GM21447 (cell line): ENCODE data around the gene ITPK1.
A peak's percentile ranks its signal among the peaks of the same experiment; 100 is the strongest.
"Not testable (repeated sequence)": the region's sequence is repeated elsewhere in the genome, so short reads cannot be mapped to it uniquely, and the experiment has no call there.

Experiments used
- ATAC-seq: cut with Tn5 transposase; IDR thresholded peaks from one replicate; pipeline ENCODE4 v1.9.1; 2021; ENCODE audit not compliant: unreplicated experiment

Gene ITPK1

GRCh38 chr14:93105856-93106255 is 9.9 kb downstream of the ITPK1 start:
- not testable (repeated sequence) for ATAC-seq

DNA sequence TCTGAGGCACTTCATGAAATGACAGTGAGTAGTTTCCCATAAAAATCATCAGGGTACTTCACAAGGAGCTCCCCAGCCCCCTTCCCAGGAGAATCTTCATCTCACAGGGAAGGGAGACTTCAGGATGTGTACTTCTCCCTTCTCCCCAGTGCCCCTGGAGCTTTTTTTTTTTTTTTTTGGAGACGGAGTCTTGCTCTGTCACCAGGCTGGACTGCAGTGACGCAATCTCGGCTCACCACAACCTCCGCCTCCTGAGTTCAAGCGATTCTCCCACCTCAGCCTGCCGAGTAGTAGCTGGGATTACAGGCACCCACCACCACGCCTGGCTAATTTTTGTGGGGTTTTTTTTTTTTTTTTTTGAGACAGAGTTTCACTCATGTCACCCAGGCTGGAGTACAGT is 10.4 kb downstream of the ITPK1 start:
- no peak for ATAC-seq

DNA sequence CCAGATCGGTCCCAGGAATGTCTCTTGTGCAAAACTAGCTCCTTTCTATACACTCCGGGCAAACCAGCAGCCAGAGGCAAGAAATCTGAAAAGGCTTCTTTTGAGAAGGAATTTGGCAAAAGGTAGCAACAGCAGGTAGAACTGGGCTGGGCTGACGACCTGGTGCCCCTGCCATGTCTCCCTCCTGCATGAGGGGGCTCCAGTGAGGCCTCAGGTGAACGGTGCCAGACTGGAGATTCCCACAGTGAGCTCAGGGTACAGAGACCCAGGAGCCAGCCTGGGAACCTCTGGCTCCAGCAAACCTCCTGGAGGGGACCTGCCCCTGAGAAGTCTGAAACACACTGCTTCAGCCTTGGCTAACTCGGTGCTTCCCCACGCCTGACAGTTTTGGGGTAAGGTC is 10.8 kb downstream of the ITPK1 start:
- no peak for ATAC-seq

- peak; percentile 95 for ATAC-seq
Observed at GRCh38 chr14:93103392-93104080, 12.2 kb downstream of the ITPK1 start.

DNA sequence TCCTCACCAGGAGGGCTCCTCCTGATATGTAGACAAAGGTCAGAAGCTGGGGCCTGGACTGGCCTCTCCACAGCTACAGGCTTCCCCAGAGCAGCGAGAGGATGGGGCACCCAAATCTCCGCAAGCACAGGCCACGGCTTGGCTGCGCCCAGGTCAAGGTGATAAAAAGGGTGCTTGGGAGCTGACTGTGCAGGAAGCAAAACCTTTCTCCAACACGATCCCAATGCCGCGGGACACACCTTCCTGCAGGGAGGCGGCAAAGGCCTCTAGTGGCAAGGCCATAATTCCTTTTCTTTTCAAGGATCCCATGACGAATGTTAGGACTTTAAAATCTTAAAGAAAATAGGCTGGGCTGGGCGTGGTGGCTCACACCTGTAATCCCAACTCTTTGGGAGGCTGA is 13.6 kb downstream of the ITPK1 start:
- no peak for ATAC-seq

DNA sequence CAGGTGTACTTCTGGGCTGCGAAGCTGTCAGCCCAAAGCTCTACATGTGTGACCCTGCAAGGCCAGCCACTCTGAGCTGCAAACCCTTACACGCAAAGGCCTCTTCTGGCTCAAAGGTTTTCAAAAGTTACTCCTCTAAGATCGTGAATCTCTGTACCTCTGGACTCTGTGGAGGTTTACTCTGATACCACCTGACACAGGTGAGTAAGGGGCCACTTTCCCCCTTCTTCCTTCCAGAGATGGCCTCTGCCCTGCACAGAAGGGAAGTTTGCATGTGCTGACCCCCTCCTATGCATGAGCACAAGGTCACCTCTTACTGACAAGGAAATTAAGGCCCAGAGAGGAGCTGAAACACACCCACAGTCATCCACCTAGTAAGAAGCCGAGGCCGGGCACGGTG is 14.5 kb downstream of the ITPK1 start:
- no peak for ATAC-seq

GRCh38 chr14:93100570-93100969 is 15.2 kb downstream of the ITPK1 start:
- no peak for ATAC-seq

- no peak for ATAC-seq
Observed at GRCh38 chr14:93100100-93100499, 15.6 kb downstream of the ITPK1 start.

DNA sequence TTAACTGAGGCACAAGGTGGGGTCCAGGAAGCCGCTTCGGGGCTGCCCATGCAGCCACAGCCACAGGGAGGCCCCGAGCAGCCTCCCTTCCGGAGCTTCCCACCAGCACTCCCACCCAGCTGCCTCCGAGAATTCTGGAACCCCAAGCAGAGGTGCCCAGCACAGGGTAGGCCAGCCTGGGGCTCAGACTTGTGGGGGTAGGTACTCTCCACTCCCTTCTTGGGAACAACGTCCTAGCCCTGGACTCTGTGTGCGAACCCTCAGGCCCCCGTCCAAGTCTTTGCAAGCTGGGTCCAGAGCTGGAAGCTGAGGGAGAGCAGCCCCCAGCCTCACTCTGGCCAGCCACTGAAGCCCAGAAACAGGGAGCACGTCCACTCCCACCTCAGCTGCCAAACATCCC is 16.1 kb downstream of the ITPK1 start:
- no peak for ATAC-seq

DNA sequence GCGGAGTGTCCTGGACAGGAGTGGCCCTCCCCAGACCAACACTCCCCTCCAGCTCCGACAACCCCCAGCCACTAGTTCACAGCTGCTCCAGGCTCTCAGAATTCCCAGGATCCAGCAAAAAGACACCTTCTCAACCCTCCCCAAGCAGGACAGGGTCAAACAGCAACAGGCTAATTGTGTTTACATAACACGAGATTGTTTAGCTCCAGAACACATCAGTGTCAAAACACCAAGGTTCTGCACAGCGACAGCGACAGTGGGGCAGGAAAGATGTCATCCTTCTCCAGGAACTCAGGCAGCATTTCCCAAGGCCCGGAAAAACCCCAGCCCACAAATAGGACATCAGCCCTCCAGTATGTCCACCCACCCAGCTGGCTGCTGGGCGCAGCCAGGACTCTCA is 16.5 kb downstream of the ITPK1 start:
- ATAC-seq = no peak

DNA sequence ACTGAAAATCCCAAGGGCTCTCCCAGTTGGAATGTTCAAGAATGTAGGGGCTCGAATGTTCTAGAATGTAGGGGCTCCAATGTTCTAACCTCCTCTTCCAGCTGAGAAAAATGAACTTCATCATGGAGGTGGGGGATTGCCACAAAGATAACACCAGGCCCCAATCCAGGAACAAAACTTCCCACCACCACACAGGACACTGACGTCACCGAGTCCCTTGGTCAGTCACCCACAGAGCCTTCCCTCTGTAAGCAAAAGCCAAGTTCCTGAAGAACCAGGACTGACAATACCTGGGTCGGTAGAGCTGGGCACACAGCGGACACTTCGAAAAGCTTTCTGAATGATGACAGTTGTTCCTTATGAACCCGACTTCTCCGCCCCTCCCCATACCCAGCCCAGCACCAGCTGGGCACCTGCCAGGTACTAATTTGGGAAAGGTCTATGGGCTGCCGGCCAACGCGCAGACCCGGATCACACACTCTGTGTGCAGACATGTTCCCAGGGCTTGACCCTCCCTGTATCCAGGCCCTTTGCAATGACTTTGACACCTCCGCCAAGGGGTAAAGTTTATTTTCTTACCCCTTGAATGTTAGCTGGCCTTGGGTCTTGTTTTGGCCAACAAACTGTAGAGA is 18.9 kb downstream of the ITPK1 start:
- no peak for ATAC-seq

DNA sequence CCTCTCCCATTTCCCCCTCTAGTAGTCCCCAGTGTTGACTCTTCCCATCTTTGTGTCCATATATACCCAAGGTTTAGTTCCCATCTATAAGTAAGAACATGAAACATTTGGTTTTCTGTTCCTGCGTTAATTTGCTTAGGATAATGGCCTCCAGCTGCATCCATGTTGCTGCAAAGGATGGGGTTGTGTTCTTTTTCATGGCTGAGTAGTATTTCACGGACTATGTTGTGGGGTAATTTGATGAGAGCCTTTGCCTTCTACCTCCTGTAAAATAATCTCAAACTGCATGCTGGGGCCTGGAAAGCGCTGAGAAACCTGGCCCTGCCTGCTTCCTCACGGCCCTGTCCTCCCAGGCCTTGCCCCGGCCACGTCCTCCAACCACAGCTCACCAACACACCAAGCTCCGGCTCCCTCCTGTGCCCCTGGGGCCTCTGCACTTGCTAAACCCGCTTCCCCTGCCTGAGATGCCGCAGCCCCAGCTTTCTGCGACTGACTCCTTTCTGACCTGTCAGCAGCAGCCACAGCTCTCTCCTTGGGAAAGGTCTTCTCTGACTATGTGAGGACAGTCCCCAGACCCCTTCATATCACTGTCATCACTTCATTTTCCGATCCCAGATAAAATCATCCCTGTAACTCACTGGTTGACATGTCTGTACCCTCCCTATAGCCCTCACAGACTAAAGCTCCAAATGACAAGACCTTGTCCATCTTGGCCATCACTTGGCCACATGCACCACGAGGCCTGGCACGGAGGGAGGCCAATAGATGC is 19.8 kb downstream of the ITPK1 start:
- no peak for ATAC-seq

- ATAC-seq = no peak
Observed at GRCh38 chr14:93094121-93094918, 21.4 kb downstream of the ITPK1 start.

DNA sequence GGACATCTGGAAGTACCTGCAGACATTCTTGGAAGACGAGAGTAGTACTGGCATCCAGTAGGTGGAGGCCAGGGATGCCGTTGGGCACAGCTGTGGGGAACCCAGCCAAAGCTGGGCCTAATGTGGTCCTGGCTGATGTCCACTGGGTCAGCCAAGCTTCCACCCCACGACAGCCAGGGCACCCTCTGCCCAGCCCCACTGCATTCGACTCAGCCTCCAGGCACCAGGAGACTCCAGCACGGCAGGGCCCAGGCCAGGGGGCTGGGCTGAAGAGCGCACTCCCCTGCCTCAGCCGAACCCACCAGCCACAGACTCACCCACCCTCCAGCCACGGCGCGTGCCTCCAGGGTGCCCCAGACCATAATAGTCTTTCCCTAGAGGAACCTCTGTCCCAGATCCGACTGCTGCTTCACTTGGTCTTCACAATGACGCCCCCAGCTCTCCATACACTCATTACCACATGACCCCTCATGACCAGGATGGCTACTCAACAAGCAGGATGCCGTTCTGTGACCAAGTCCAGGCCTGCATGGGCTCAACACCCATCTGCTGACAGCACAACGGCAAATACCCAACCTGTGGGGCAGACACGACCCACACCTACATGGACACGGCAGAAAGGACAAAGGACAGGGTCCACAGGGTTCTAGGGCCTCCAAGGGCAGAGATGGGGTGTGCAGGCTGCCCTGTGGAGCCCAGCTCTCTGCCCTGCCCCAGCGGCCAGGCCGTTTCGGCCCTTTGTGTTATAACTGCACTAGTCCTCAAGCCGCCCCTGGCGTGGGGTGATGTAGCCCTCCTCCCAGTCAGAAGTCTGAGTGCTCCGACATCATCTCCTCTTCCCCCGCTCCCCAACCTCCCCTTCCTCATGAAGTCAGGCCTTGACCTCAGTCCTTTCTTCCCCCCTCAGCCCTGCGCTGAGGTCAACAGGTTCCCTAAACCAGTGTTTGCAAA is 22.8 kb downstream of the ITPK1 start:
- no peak for ATAC-seq

DNA sequence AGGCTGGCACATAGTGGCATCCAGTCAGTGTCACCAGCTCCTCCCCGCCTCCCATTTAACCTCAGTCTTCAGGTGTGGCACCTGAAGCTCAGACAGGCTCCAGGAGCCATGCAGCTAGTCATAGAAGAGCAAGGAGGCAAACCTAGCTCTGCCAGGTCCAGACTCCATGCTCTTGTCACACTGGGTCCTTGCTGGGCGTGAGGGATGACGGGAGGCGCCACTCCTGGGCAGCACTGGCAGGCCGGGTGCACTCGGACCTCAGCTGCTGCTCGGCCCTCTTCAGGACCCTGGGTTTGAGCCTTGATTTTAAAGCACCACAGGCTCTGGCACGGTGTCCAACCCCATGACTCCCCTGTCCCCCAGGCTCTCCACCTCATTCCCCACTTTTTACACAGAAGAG is 24.1 kb downstream of the ITPK1 start:
- no peak for ATAC-seq

DNA sequence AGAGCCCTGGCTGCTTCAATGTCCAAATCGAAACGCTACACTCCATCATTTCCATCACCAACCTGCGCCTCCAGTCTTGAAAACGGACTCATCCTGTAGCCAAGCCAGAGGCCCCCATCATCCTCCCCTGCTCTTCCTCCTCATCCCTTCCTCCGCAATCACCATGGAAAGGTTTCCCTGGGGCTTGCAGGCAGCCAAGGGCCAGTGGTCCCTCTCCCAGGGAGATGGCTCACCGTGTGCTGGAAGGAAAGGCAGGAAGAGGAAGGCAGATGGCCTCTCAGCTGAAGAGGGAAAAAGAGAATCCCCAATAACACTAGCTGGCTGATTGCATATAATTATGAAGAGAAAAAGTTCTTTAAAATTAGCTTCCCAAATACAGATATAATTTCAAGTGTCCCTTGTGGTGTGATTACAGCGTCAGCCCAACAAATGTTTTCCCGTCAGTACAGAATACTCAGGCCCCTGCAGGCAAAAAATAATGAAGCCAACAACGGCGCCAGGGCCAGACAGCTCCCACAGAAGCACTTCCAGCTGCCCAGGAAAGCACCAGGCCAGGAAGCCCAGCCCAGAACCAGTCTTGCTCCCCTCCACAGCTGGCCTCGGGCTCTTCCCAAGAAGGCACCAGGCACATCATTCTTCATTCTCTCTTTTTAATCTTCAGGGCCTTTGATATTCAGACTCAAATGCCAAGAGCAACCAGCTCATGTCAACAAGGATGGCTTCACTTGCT is 24.7 kb downstream of the ITPK1 start:
- ATAC-seq = no peak

DNA sequence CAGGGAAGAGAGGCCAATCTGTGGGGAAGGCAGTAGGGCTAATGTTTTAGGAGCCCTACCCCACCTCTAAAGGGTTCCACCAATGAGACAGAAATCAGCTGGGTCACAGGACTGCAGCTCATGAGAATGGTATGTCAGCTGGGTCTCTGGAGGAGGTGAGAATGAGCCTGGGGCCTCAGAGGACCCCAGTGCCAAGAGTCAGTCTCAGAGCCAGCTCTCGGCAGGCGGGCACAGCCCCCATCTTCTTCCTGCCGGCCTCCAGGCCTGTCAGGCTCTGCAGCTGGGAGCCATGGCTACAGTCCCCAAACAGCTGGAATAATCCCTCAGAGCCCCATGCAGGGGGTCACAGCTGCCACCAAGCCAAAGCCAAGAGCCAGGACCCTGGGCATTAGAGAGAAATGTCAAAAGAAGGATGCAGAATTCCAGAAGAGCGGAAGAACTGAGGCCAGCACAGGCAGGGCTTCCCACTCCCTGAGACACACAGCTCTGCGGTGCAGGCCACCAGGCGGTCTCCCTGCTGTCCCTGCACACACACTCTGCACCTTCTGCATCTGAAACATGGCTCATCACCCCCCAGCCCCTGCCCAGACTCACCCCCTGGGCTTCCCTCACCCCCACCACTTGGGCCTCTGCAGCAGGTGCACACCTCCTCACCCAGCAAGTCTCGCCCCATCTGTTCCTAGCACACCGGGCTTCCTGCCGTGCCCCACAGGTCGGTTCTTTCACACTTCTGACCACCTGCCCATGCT is 26.0 kb downstream of the ITPK1 start:
- ATAC-seq = no peak

DNA sequence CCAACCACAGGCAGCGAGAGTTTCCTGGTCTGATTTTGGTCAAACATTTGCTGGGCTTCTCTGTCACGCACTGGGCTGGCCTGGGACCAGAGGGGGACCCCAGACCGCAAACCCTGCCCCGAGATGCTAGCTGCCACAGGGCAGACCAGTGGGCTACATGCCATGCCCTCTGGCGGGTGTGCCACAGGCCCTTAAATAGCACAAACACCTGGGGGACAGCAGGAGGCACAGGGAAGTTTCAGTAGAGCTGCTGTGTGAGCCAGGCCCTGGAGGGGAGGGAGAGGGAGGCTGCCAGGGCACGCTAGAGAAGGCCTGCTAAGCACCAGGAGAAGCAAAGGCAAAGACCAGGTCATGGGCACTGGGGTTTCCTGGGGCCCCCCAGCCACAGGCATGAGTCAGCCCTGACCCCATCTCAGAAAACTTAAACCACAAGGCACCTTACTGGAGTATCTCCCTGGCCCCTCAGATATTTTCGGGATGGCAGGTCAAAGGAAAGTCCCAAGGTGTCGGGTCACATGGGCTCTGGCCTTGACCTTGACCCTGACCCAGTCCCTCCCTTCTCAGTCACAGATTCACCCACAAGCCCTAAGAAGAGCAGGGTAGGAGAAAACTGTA is 29.2 kb downstream of the ITPK1 start:
- peak; percentile 54 for ATAC-seq
